Epidermal melanocyte (primary cell): ENCODE results near the gene TMX2.

Source experiments
- DNase-seq: peaks from one replicate; pipeline ENCODE4 v3.0.0; 2011; ENCODE audit warnings: low spot score; ENCODE audit not compliant: insufficient read length

The TMX2 gene

GRCh38 chr11:57764566-57764965, 52.2 kb downstream of the TMX2 start:
- DNase-seq = no peak

GRCh38 chr11:57764972-57765371, 52.6 kb downstream of the TMX2 start:
- DNase-seq = no peak

- no peak for DNase-seq
Measured at GRCh38 chr11:57770793-57771192, 58.4 kb downstream of the TMX2 start.

GRCh38 chr11:57771365-57771764, 59.0 kb downstream of the TMX2 start:
- DNase-seq = no peak

GRCh38 chr11:57772562-57772961, 60.2 kb downstream of the TMX2 start:
- DNase-seq = no peak

GRCh38 chr11:57773026-57773598, 60.7 kb downstream of the TMX2 start:
- no peak for DNase-seq

GRCh38 chr11:57775491-57775890, 63.1 kb downstream of the TMX2 start:
- DNase-seq = no peak

- no peak for DNase-seq
Measured at GRCh38 chr11:57776031-57776521, 63.7 kb downstream of the TMX2 start.

GRCh38 chr11:57776577-57777210, 64.3 kb downstream of the TMX2 start:
- DNase-seq = no peak

- DNase-seq = no peak
Measured at GRCh38 chr11:57777969-57778317, 65.5 kb downstream of the TMX2 start.

GRCh38 chr11:57778318-57779037, 66.1 kb downstream of the TMX2 start:
- peak; percentile 84 for DNase-seq

- peak; percentile 64 for DNase-seq
Measured at GRCh38 chr11:57779276-57779675, 66.9 kb downstream of the TMX2 start.

- no peak for DNase-seq
Measured at GRCh38 chr11:57781529-57781943, 69.1 kb downstream of the TMX2 start.

- no peak for DNase-seq
Measured at GRCh38 chr11:57785072-57785471, 72.7 kb downstream of the TMX2 start.

- DNase-seq = no peak
Measured at GRCh38 chr11:57786436-57786835, 74.0 kb downstream of the TMX2 start.

- no peak for DNase-seq
Measured at GRCh38 chr11:57787006-57787604, 74.7 kb downstream of the TMX2 start.

- DNase-seq = no peak
Measured at GRCh38 chr11:57787920-57788702, 75.7 kb downstream of the TMX2 start.

- DNase-seq = no peak
Measured at GRCh38 chr11:57788703-57789088, 76.3 kb downstream of the TMX2 start.
